ENCODE results near the gene TAF4B. TPM values are rescaled to one million over a fixed set of nuclear protein-coding genes. Genes with fewer than 3 reads are reported as not detected.
A peak's percentile ranks its signal among the peaks of the same experiment; 100 is the strongest.

TAF4B gene, protein sequence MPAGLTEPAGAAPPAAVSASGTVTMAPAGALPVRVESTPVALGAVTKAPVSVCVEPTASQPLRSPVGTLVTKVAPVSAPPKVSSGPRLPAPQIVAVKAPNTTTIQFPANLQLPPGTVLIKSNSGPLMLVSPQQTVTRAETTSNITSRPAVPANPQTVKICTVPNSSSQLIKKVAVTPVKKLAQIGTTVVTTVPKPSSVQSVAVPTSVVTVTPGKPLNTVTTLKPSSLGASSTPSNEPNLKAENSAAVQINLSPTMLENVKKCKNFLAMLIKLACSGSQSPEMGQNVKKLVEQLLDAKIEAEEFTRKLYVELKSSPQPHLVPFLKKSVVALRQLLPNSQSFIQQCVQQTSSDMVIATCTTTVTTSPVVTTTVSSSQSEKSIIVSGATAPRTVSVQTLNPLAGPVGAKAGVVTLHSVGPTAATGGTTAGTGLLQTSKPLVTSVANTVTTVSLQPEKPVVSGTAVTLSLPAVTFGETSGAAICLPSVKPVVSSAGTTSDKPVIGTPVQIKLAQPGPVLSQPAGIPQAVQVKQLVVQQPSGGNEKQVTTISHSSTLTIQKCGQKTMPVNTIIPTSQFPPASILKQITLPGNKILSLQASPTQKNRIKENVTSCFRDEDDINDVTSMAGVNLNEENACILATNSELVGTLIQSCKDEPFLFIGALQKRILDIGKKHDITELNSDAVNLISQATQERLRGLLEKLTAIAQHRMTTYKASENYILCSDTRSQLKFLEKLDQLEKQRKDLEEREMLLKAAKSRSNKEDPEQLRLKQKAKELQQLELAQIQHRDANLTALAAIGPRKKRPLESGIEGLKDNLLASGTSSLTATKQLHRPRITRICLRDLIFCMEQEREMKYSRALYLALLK
- total RNA-seq, result 1 to 10 TPM; 2.9 to 9.7 (median 6.4) TPM

DNA sequence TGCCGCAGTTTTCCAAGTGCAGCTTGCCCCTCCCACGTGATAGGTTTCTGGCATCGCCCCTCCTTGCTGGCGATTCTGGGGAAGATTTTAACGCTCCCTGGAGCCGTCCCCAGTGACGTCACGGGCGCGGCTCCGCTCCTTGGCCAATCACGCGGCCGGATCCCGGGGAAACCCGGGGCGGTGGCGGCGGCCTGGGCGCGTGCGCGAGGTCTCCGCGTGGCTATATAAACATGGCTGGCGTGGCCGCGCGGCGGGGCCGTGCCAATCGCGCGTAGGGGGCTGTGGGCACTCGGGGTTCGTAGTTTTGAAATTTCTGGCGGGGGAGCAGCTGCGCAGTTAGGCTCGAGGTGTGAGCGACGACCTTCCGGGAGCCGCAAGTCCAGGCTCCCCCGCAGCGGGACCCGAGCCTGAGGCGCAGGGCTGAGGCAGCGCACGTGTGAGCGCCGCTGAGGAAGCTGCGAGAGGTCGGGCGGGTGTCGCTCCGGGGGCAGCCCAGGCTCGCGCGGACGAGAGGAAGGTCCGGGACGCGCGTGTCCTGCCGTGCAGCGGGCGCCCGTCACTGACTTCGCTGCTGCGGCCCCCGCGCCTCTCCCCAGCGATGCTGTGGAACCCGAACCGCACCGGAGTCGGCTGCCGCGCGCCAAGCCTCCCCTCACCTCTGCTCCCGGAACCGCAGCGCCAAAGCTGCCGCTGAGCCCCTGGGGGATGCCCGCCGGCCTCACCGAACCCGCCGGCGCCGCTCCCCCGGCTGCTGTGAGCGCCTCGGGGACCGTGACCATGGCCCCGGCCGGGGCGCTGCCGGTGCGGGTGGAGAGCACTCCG lies at the start of gene TAF4B:
TAF4B (plus strand) TSS at position 217 of the 822 bp plus-strand sequence; CDS start at position 706, 489 bp downstream.
- TF ChIP-seq POLR2A (IDR thresholded peaks at IDR 0.05) (peak in 3 of 4 donors; percentile 51 to 76 (median 58)), EP300 (IDR thresholded peaks at IDR 0.05) (no peak), POLR2AphosphoS5 (IDR thresholded peaks at IDR 0.05) (peak; percentile 12 to 73), CTCF (IDR thresholded peaks at IDR 0.05) (peak in 2 of 6 experiments; percentile 8 to 14)
- Histone ChIP-seq H3K4me1 (peaks cover 9 to 25% (median 18%) of the 10 kb centered on the region in 4 donors), H3K9me3 (no peaks in the 10 kb centered on the region), H3K4me3 (peak within 1 kb of the TSS; percentile 84 to 90 (median 86)), H3K27me3 (no peaks in the 10 kb centered on the region), H3K36me3 (no peaks in the 10 kb centered on the region), H3K27ac (peak within 1 kb of the TSS; percentile 27 to 72 (median 70))
- ATAC-seq (ENCODE audit: low FRiP score in 2 of 2) (peak; percentile 96 to 99), DNase-seq (peak; percentile 91 to 99)
- WGBS, 2 donors, result 1 to 2% methylated on average over 19 to 30 of the region's 101 CpGs

- 64 to 71% methylated on average over 7 of the region's 7 CpGs for WGBS, 2 donors
- H3K4me1 ChIP-seq, result peaks cover 0 to 4% (median 1%) of the 10 kb centered on the region in 4 donors
- H3K4me3 ChIP-seq, result no peak overlapping the region
- H3K27ac ChIP-seq, result no peak overlapping the region
- no peak for ATAC-seq (ENCODE audit: low FRiP score in 2 of 2)
- H3K9me3 ChIP-seq, result no peaks in the 10 kb centered on the region
- peak; percentile 15 to 47 for DNase-seq
- H3K36me3 ChIP-seq, result no peaks in the 10 kb centered on the region
- TF ChIP-seq EP300 (IDR thresholded peaks at IDR 0.05) (no peak), POLR2AphosphoS5 (IDR thresholded peaks at IDR 0.05) (no peak), CTCF (IDR thresholded peaks at IDR 0.05) (no peak), POLR2A (IDR thresholded peaks at IDR 0.05) (no peak)
- no peaks in the 10 kb centered on the region for H3K27me3 ChIP-seq
These were observed 44.9 kb upstream of the TAF4B start for GRCh38 chr18:26181343-26181826.

DNA sequence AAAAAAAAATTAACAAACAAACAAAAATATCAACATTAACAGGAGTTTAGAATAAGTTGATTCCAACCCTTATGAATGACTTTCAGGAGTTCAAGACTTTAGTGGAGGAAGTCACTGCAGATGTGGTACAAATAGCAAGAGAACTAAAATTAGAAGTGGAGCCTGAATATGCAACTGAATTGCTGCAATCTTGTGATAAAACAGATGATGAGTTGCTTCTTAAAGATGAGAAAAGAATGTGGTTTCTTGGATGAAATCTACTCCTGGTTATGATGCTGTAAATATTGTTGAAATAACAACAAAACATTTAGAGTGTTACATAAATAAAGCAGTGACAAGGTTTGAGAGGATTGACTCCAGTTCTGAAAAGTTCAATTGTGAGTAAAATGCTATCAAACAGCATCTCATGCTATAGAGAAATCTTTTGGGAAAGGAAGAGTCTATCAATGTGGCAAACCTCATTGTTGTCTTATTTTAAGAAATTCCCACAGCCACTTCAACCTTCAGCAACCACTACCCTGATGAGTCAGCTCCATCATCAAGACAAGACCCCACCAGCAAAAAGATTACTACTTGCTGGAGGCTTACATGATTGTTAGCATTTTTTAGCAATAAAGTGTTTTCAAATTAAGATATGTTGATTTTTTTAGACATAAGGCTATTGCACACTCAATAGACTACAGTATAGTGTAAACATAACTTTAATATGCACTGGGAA lies 42.7 kb upstream of the TAF4B start:
- DNase-seq (no peak), ATAC-seq (ENCODE audit: low FRiP score in 2 of 2) (no peak)
- no peak for TF ChIP-seq POLR2AphosphoS5 (IDR thresholded peaks at IDR 0.05)
- no peak for TF ChIP-seq EP300 (IDR thresholded peaks at IDR 0.05)
- no peak for TF ChIP-seq POLR2A (IDR thresholded peaks at IDR 0.05)
- TF ChIP-seq CTCF (IDR thresholded peaks at IDR 0.05), result no peak
- Histone ChIP-seq H3K27me3 (no peaks in the 10 kb centered on the region), H3K27ac (no peak overlapping the region), H3K36me3 (no peaks in the 10 kb centered on the region), H3K4me3 (no peak overlapping the region), H3K9me3 (no peaks in the 10 kb centered on the region), H3K4me1 (peaks cover 0 to 4% (median 1%) of the 10 kb centered on the region in 4 donors)

DNA sequence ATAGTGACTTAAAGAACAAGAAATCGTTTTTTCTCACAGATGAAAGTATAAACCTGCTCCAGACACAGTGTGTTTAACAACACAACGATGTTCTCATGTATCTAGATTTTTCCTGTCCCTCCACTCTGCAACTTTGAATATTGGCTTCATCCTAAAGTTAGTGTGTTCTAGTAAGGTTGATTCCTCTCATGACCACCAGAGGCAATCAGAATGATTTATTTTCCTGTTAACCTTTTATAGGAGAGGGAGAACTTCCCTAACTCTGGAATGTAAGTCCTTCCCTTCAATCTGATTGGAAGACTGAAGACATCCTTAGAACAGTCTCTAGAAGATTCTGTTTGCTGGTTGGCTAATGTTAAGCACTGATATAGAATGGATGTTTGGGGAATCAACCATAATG lies 41.0 kb upstream of the TAF4B start:
- H3K4me3 ChIP-seq, result no peak overlapping the region
- H3K27me3 ChIP-seq, result no peaks in the 10 kb centered on the region
- no peak overlapping the region for H3K27ac ChIP-seq
- no peaks in the 10 kb centered on the region for H3K9me3 ChIP-seq
- no peak for ATAC-seq (ENCODE audit: low FRiP score in 2 of 2)
- H3K4me1 ChIP-seq, result peaks cover 0 to 4% (median 1%) of the 10 kb centered on the region in 4 donors
- no peaks in the 10 kb centered on the region for H3K36me3 ChIP-seq
- TF ChIP-seq EP300 (IDR thresholded peaks at IDR 0.05) (no peak), CTCF (IDR thresholded peaks at IDR 0.05) (peak in 2 of 6 experiments; percentile 10 to 14)
- DNase-seq, result no peak
- 67 to 76% methylated on average over 2 of the region's 2 CpGs for WGBS, 2 donors

Data from upper lobe of left lung (tissue), 6 donors.